ENCODE measurements around the gene TRIM7.

The TRIM7 gene

GRCh38 chr5:181204826-181205760 lies at the start of gene TRIM7:
Gene TRIM7 (minus strand): TSS chr5:181205196. CDS start chr5:181205110, 86 bp downstream.
- Mint-ChIP-seq H3K9me3 (no peaks in the 10 kb centered on the region), H3K27me3 (ENCODE audit: low read depth) (peaks cover 65% of the 10 kb centered on the region), H3K4me3 (peak within 1 kb of the TSS; percentile 87 to 89 (median 88)), H3K4me1 (peaks cover 19% of the 10 kb centered on the region), H3K27ac (peak within 1 kb of the TSS in 2 of 3 experiments; percentile 5 to 39), H3K36me3 (ENCODE audit: low read depth) (no peaks in the 10 kb centered on the region)
- TF ChIP-seq, protein P1, sequence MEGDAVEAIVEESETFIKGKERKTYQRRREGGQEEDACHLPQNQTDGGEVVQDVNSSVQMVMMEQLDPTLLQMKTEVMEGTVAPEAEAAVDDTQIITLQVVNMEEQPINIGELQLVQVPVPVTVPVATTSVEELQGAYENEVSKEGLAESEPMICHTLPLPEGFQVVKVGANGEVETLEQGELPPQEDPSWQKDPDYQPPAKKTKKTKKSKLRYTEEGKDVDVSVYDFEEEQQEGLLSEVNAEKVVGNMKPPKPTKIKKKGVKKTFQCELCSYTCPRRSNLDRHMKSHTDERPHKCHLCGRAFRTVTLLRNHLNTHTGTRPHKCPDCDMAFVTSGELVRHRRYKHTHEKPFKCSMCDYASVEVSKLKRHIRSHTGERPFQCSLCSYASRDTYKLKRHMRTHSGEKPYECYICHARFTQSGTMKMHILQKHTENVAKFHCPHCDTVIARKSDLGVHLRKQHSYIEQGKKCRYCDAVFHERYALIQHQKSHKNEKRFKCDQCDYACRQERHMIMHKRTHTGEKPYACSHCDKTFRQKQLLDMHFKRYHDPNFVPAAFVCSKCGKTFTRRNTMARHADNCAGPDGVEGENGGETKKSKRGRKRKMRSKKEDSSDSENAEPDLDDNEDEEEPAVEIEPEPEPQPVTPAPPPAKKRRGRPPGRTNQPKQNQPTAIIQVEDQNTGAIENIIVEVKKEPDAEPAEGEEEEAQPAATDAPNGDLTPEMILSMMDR (IDR thresholded peaks at IDR 0.05; ENCODE audit: unreplicated experiment in 3 of 3), result no peak

- Mint-ChIP-seq H3K27me3 (ENCODE audit: low read depth) (no peaks in the 10 kb centered on the region), H3K4me3 (peak overlapping the region; percentile 84 to 98 (median 95)), H3K36me3 (ENCODE audit: low read depth) (peaks cover 9% of the 10 kb centered on the region), H3K9me3 (no peaks in the 10 kb centered on the region), H3K4me1 (peaks cover 48% of the 10 kb centered on the region), H3K27ac (peak overlapping the region; percentile 94 to 99 (median 99))
- TF ChIP-seq, protein P1 (IDR thresholded peaks at IDR 0.05; ENCODE audit: unreplicated experiment in 3 of 3), result no peak
These were observed 43.3 kb upstream of the TRIM7 start for GRCh38 chr5:181248277-181248676.

DNA sequence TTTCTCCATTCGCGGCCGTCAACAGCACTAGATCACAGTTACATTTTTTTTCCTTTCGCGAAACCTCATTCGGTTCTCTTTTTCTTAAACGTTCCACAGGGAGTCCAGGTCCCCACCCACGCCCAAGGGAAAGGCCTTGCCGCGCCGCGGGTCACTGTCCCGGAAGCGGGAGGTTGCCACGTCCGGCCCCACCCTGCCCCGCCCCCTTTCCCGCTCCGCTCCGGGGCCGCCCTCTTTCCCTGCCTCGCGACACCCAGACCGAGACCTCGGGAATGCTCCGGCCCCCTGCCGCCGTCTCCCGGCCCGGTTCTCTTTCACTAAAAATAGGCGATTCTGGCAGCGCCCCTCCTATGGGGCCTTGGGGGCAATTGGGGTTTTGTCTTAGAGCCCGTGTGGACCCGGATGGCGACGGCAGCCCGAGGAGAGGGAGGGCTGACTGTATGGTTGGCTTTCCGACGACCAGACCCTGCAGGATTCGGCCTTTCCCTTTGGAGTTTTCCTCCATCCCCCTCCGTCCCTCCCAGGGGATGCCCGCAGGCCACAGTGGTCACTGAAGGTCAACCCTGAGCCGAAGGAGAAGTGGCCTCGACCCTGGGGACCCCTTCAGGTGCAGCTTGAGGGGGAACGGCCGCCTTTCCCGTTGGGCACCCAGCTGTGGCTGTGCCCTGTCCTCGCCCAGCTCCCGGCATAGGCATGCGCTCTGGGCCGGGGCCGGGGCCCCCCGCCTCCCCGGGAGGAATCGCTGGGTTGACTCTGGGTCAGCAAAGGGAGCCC lies 41.5 kb upstream of the TRIM7 start:
- Mint-ChIP-seq H3K27ac (peak overlapping the region; percentile 99 to 100 (median 99)), H3K27me3 (ENCODE audit: low read depth) (no peaks in the 10 kb centered on the region), H3K4me3 (peak overlapping the region; percentile 84 to 98 (median 95)), H3K4me1 (peaks cover 59% of the 10 kb centered on the region), H3K36me3 (ENCODE audit: low read depth) (peaks cover 22% of the 10 kb centered on the region), H3K9me3 (no peaks in the 10 kb centered on the region)
- TF ChIP-seq, protein P1 (IDR thresholded peaks at IDR 0.05; ENCODE audit: unreplicated experiment in 3 of 3), result no peak

DNA sequence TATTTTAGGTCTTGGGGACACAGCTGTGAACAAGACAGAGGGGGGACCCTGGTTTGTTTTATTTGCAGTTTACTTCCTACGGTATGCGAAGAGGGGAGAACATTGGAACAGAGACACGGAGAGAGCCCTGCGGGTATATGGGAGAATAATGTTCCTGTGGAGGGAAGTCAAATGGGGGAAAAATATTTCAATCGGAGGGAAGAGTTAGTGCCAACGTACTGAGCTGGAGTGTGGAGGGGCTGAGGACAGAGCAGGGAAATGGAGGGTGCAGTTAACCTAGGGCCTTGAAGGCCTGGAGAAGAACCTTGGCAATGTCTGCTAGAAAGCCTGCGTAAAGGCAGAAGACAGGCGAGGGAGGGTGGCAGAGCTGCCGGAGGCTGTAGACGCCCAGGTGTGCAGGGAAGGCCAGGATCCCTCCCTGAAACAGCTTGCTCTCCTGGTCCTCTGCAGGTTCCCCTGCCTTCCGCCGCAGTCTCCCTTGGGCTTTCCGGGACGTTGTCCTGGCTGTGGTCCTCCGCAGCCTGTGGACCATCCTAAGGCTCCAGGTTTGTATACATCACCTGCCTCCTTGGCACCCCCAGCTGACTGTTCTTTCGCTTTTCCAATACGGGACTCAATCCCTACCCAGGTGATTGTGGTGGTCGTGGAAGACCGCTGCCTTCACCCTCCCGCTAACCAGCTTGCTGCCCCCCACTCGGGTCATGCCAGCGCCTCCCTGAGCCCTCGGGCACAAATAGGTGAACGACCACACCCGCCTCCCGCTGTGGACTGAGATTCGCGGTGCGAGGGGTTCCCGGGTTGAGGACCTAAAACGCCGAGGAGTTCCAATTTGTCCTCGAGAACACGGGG lies 40.7 kb upstream of the TRIM7 start:
- H3K27me3 Mint-ChIP-seq (ENCODE audit: low read depth), result no peaks in the 10 kb centered on the region
- H3K9me3 Mint-ChIP-seq, result no peaks in the 10 kb centered on the region
- H3K36me3 Mint-ChIP-seq (ENCODE audit: low read depth), result peaks cover 27% of the 10 kb centered on the region
- H3K27ac Mint-ChIP-seq, result peak overlapping the region; percentile 99 to 100 (median 99)
- TF ChIP-seq, protein P1 (IDR thresholded peaks at IDR 0.05; ENCODE audit: unreplicated experiment in 3 of 3), result no peak
- peak overlapping the region; percentile 84 to 98 (median 95) for H3K4me3 Mint-ChIP-seq
- H3K4me1 Mint-ChIP-seq, result peaks cover 58% of the 10 kb centered on the region

DNA sequence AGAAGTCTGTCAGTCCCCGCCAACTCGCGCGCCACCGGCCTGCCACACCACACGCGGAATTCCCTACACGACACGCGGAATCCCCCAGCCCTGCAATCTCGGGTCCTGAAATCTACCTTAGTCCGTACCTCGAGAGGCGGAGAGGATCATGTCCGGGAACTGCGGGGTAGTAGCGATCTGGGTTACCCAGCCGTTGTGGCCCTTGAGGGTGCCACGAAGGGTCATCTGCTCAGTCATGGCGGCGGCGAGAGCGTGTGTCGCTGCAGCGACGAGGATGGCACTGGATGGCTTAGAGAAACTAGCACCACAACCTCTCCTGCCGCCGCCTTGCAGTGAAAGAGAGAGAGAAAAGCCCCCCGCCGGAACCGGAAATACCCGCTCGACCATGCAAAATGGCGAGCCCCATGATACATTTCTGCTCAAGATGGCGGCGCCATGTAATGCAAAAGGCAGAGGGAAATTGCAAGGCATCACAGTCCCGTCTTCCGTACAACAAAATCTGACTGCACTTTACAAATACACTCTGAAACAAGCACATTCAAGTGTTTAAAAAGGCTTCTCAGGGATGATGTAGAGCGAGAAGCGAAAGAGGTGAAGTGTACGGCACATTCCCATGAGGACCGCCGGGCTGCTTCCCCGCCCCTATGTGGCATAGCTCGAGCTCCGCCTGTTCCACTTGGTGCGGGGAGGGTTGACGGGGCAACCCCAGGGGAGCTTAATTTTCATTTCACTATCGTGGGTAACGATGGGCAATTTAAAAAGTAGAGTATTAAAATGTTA lies 38.8 kb upstream of the TRIM7 start, which contains the start of gene RACK1:
TSS of gene RACK1 (minus strand) at position 343 of the 780 bp plus-strand sequence. CDS start at position 237, 106 bp downstream.
- H3K9me3 Mint-ChIP-seq, result no peaks in the 10 kb centered on the region
- no peaks in the 10 kb centered on the region for H3K27me3 Mint-ChIP-seq (ENCODE audit: low read depth)
- H3K36me3 Mint-ChIP-seq (ENCODE audit: low read depth), result peaks cover 34% of the 10 kb centered on the region
- TF ChIP-seq, protein P1 (IDR thresholded peaks at IDR 0.05; ENCODE audit: unreplicated experiment in 3 of 3), result no peak
- H3K4me3 Mint-ChIP-seq, result peak within 1 kb of the TSS; percentile 95 to 98 (median 96)
- H3K27ac Mint-ChIP-seq, result peak within 1 kb of the TSS; percentile 99 to 100 (median 99)
- H3K4me1 Mint-ChIP-seq, result peaks cover 57% of the 10 kb centered on the region

Data from nephron (organoid).